Measurements from ENCODE around the gene ALG11. TPM values are rescaled to one million over a fixed set of nuclear protein-coding genes. Genes with fewer than 3 reads are reported as not detected.

Gene ALG11
- polyA plus RNA-seq, 1 donor from 2014 or later = 29.2 TPM

GRCh38 chr13:51995677-51996551 lies 16.3 kb upstream of the ALG11 start:
- no peak overlapping the region for H2AFZ ChIP-seq (ENCODE audit: low read depth, low read length)
- H3F3A ChIP-seq (ENCODE audit: insufficient read depth, low read length, poor library complexity, severe bottlenecking) = no peaks in the 10 kb centered on the region
- H4K20me1 ChIP-seq (ENCODE audit: insufficient read depth) = no peaks in the 10 kb centered on the region
- no peak overlapping the region for H3K4me2 ChIP-seq (ENCODE audit: low read length)
- H3K79me2 ChIP-seq (replicated peaks; ENCODE audit: insufficient read depth, low read length) = peaks cover 3% of the 10 kb centered on the region
- H3K36me3 ChIP-seq (ENCODE audit: insufficient read depth, low read length) = no peaks in the 10 kb centered on the region
- H3K4me3 ChIP-seq (ENCODE audit: low read length) = no peak overlapping the region
- H3K9ac ChIP-seq (ENCODE audit: low read length) = no peak overlapping the region
- no peaks in the 10 kb centered on the region for H3K9me2 ChIP-seq (ENCODE audit: insufficient read depth, low read length)
- H3K9me3 ChIP-seq (ENCODE audit: low read length) = no peaks in the 10 kb centered on the region
- TF ChIP-seq MXI1 (conservative IDR thresholded peaks at IDR 0.05; ENCODE audit: poor library complexity, severe bottlenecking) (no peak), SMC3 (conservative IDR thresholded peaks at IDR 0.05; ENCODE audit: poor library complexity) (no peak), TAF1 (IDR thresholded peaks at IDR 0.05; ENCODE audit: low read depth) (no peak), CTCF (IDR thresholded peaks at IDR 0.05; ENCODE audit: poor library complexity, severe bottlenecking) (no peak), POLR2AphosphoS5 (IDR thresholded peaks at IDR 0.05) (no peak), EP300 (conservative IDR thresholded peaks at IDR 0.05; ENCODE audit: poor library complexity, severe bottlenecking) (no peak), REST (IDR thresholded peaks at IDR 0.05; ENCODE audit: borderline replicate concordance) (no peak), EZH2 (IDR thresholded peaks at IDR 0.05; ENCODE audit: borderline replicate concordance, insufficient read depth, low read length, poor library complexity, severe bottlenecking) (no peak), RAD21 (conservative IDR thresholded peaks at IDR 0.05) (no peak)
- no peaks in the 10 kb centered on the region for H3K27me3 ChIP-seq (ENCODE audit: insufficient read depth, low read depth, low read length)
- no peak overlapping the region for H3K27ac ChIP-seq (ENCODE audit: low read length)

- H4K20me1 ChIP-seq (ENCODE audit: insufficient read depth) = no peaks in the 10 kb centered on the region
These were observed 15.6 kb upstream of the ALG11 start for GRCh38 chr13:51996641-51997040.

More at GRCh38 chr13:51996641-51997040, 15.6 kb upstream of the ALG11 start:
- Histone ChIP-seq H3K4me2 (ENCODE audit: low read length) (no peak overlapping the region), H2AFZ (ENCODE audit: low read depth, low read length) (no peak overlapping the region), H3K79me2 (replicated peaks; ENCODE audit: insufficient read depth, low read length) (peaks cover 3% of the 10 kb centered on the region), H3K36me3 (ENCODE audit: insufficient read depth, low read length) (no peaks in the 10 kb centered on the region), H3F3A (ENCODE audit: insufficient read depth, low read length, poor library complexity, severe bottlenecking) (no peaks in the 10 kb centered on the region), H3K9me3 (ENCODE audit: low read length) (no peaks in the 10 kb centered on the region), H3K4me3 (ENCODE audit: low read length) (no peak overlapping the region), H3K27me3 (ENCODE audit: insufficient read depth, low read depth, low read length) (no peaks in the 10 kb centered on the region), H3K9me2 (ENCODE audit: insufficient read depth, low read length) (no peaks in the 10 kb centered on the region), H3K9ac (ENCODE audit: low read length) (no peak overlapping the region), H3K27ac (ENCODE audit: low read length) (no peak overlapping the region)
- TF ChIP-seq EZH2 (IDR thresholded peaks at IDR 0.05; ENCODE audit: borderline replicate concordance, insufficient read depth, low read length, poor library complexity, severe bottlenecking) = no peak
